Pericardium fibroblast (primary cell): Measurements from ENCODE around the gene PSD2. TPM values are rescaled to one million over a fixed set of nuclear protein-coding genes. Genes with fewer than 3 reads are reported as not detected.

Source experiments
- total RNA-seq: library from RNA; depleted of rRNA; stranded (reverse); fragments of >200 nt; gene quantifications from 2 replicates; pipeline ENCODE4 v1.2.3, GENCODE V29; 2015

The PSD2 gene
- total RNA-seq: under 0.01 TPM in 1 of 2 replicates, not detected in the other

DNA sequence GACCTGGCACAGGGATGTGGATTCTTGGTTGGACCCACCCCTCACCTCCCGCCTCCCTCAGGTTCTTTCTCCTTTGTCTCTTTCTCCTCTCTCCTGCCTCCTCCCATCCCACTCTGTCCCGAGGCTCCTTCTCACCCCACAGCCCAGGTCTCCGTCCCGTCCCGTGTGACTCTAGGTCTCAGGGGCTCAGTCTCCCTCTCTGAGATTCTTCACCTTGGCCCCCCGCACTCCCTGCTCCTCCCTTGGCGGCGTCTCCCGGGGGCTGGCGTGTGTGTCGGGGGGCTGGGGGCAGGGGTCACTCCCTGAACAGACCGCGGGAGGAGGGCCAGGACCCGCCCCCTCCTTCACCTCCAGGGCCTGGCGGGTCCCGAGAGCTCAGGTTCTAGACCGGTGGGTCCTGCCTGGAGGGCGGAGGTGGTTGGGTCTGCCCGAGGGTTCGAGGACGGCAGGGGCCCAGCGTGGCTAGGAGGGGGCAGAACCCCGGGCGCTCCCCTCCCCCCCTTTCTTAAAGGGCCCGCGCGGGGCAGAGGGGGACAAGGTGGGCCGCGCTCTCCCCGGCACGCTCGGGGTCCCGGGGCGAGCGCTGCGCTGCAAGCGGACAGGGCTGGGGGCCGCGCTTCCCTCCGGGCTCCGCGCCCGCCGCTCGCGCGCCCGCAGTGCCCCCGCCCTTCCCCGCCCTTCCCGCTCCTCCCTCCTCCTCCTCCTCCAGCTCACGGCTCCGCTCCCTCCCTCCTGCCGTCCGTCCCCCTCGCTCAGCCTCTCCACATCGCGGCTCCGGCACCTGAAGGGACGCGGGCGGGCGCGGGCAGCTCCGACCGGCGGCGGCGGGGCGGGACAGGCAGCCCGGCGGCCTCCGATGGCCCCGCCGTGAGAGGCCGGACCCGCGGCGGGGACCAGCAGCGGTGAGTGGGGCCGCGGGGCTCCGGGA is at the start of gene PSD2:
PSD2 (plus strand) TSS at position 735 of the 928 bp plus-strand sequence. CDS start 13,633 bp downstream, outside the sequence.

Other genes with a start within 250 kb of the PSD2 start
- gene UBE2D2, start 234.5 kb upstream of the PSD2 start, total RNA-seq: 69.5 and 80.3 TPM in 2 replicates
- gene CXXC5, start 147.5 kb upstream of the PSD2 start, total RNA-seq: 64.5 and 65.8 TPM in 2 replicates
- gene NRG2, start 247.5 kb downstream of the PSD2 start, total RNA-seq: 0.09 and 0.12 TPM in 2 replicates